DMS 273 treated with DMSO at 0.1 percent for 48 hours (cell line): ENCODE results near the gene CPHXL.

Experiments used
- DNase-seq: peaks from one replicate; lab custom pipeline; 2025; lab: John Stamatoyannopoulos, UW

Gene CPHXL

GRCh38 chr16:75726390-75726789 lies at the start of gene CPHXL:
TSS of gene CPHXL (minus strand) at chr16:75726490. CDS start at chr16:75726442, 48 bp downstream.
- no peak for DNase-seq

- no peak for DNase-seq
These were observed 47.9 kb upstream of the CPHXL start for GRCh38 chr16:75774197-75774596.

- no peak for DNase-seq
These were observed 43.8 kb upstream of the CPHXL start for GRCh38 chr16:75770051-75770450.

- peak; percentile 41 for DNase-seq
These were observed 38.0 kb upstream of the CPHXL start for GRCh38 chr16:75764154-75764768.

- DNase-seq, result no peak
These were observed 36.9 kb upstream of the CPHXL start for GRCh38 chr16:75763204-75763603.

GRCh38 chr16:75762746-75763145 lies 36.5 kb upstream of the CPHXL start:
- no peak for DNase-seq

GRCh38 chr16:75761108-75761507 lies 34.8 kb upstream of the CPHXL start:
- DNase-seq, result no peak

GRCh38 chr16:75760018-75760519 lies 33.8 kb upstream of the CPHXL start:
- DNase-seq, result no peak

GRCh38 chr16:75758215-75758614 lies 31.9 kb upstream of the CPHXL start:
- DNase-seq, result no peak

- no peak for DNase-seq
These were observed 27.9 kb upstream of the CPHXL start for GRCh38 chr16:75754141-75754540.

- no peak for DNase-seq
These were observed 24.2 kb upstream of the CPHXL start for GRCh38 chr16:75750528-75750927.

GRCh38 chr16:75746359-75746758 lies 20.1 kb upstream of the CPHXL start:
- DNase-seq, result no peak

- DNase-seq, result no peak
These were observed 19.5 kb upstream of the CPHXL start for GRCh38 chr16:75745823-75746222.

GRCh38 chr16:75745242-75745641 lies 19.0 kb upstream of the CPHXL start:
- no peak for DNase-seq

GRCh38 chr16:75742424-75743047 lies 16.2 kb upstream of the CPHXL start:
- DNase-seq, result no peak

- DNase-seq, result peak; percentile 81
These were observed 7.3 kb upstream of the CPHXL start for GRCh38 chr16:75733305-75734211.

GRCh38 chr16:75732871-75733270 lies 6.6 kb upstream of the CPHXL start:
- no peak for DNase-seq

- no peak for DNase-seq
These were observed 931 bp upstream of the CPHXL start for GRCh38 chr16:75727221-75727620.

GRCh38 chr16:75718452-75718851 lies 7.8 kb downstream of the CPHXL start:
- no peak for DNase-seq

GRCh38 chr16:75714661-75715060 lies 11.6 kb downstream of the CPHXL start:
- no peak for DNase-seq

GRCh38 chr16:75710344-75710743 lies 15.9 kb downstream of the CPHXL start:
- DNase-seq, result no peak

- no peak for DNase-seq
These were observed 23.0 kb downstream of the CPHXL start for GRCh38 chr16:75703306-75703705.

- DNase-seq, result no peak
These were observed 24.0 kb downstream of the CPHXL start for GRCh38 chr16:75702242-75702641.
